Activated CD8-positive, alpha-beta T cell treated with anti-CD3 and anti-CD28 coated beads for 36 hours (primary cell): ENCODE results near the gene SSR1. TPM values are rescaled to one million over a fixed set of nuclear protein-coding genes. Genes with fewer than 3 reads are reported as not detected.
A peak's percentile ranks its signal among the peaks of the same experiment; 100 is the strongest.

ENCODE experiments used
- ATAC-seq: fragments of 200-7000 bp; cut with Tn5 transposase; one replicate; pipeline ENCODE4 v1.10.0; 2021; ENCODE audit warnings: mild to moderate bottlenecking, moderate library complexity
- CTCF ChIA-PET: fragments of 350-600 bp; sonication (Branson Sonifier 250); formaldehyde crosslinking; loops from one replicate; lab custom pipeline; 2021; ENCODE audit warnings: antibody characterized with exemption; lab: Charles Lee
- POLR2A ChIA-PET: fragments of 350-600 bp; sonication (Branson Sonifier 250); formaldehyde crosslinking; loops from one replicate; lab custom pipeline; 2021; ENCODE audit warnings: antibody characterized with exemption; lab: Charles Lee
- DNase-seq: peaks from one replicate; pipeline ENCODE4 v3.0.0-alpha.2; 2020
- H3K27ac Mint-ChIP-seq: one replicate; pipeline ENCODE4 v1.8.0; 2021; ENCODE audit warnings: mild to moderate bottlenecking, mixed read lengths
- H3K27me3 Mint-ChIP-seq: one replicate; pipeline ENCODE4 v1.8.0; 2021; ENCODE audit warnings: mixed read lengths
- H3K36me3 Mint-ChIP-seq: one replicate; pipeline ENCODE4 v1.8.0; 2021; ENCODE audit warnings: low read depth, mixed read lengths
- H3K4me1 Mint-ChIP-seq: one replicate; pipeline ENCODE4 v1.8.0; 2021; ENCODE audit warnings: low read depth, mixed read lengths
- H3K4me3 Mint-ChIP-seq: one replicate; pipeline ENCODE4 v1.8.0; 2021; ENCODE audit warnings: mild to moderate bottlenecking, moderate library complexity, mixed read lengths
- H3K9me3 Mint-ChIP-seq: one replicate; pipeline ENCODE4 v1.8.0; 2021; ENCODE audit warnings: mixed read lengths
- intact Hi-C: fragments of 100-400 bp; cut with micrococcal nuclease; formaldehyde crosslinking; loops from one replicate; pipeline ENCODE4 v1.10.0; 2022
- total RNA-seq, 2 experiments: library from RNA; stranded (reverse); gene quantifications; one replicate each; pipeline ENCODE4 v1.2.3, GENCODE V29; 2021
- TF ChIP-seq, protein P1 (sequence below): fragments of 200-600 bp; IDR thresholded peaks from one replicate; pipeline ENCODE4 v1.8.0; 2022; ENCODE audit warnings: antibody characterized with exemption, mild to moderate bottlenecking

Gene SSR1
- total RNA-seq, 2 experiments from 2014 or later, result 117 to 124 TPM

DNA sequence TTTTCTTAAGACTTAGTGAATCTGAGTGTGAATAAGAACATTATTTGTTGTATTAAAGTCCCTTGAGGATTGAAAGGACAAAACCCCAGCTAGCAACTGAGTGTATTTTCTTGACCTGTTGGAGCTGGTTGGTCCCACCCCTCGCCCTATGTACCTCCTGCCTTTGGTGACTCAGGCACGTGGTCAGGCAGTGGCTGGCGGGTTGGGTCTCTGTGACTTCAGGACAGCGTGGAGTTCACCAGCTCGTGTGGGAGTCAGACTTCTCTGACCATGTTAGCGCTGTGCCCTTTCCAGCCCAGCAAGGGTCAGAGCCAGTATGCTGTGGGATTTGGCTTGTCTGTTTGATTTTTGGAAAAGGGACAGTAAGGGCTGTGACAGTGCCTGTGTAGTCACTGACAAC is 93.7 kb downstream of the SSR1 start:
- peak; percentile 87 for ATAC-seq
- Mint-ChIP-seq H3K4me1 (peaks cover 21% of the 10 kb centered on the region), H3K27me3 (no peaks in the 10 kb centered on the region), H3K9me3 (no peaks in the 10 kb centered on the region), H3K4me3 (no peak overlapping the region), H3K27ac (no peak overlapping the region), H3K36me3 (peaks cover 28% of the 10 kb centered on the region)
- intact Hi-C loops, result no loop called here
- peak; percentile 72 for DNase-seq
- ChIA-PET POLR2A (interaction anchor here (1.2 to 1.6 kb wide), 3 partner anchors 9 to 34 kb away, joined by 3 to 4 read pairs (median 3); no protein-coding TSS in a partner anchor), CTCF (interaction anchor here (0.8 kb wide), 1 partner anchor 433 kb away, joined by 3 read pairs; no protein-coding TSS in a partner anchor)
- TF ChIP-seq, protein P1, sequence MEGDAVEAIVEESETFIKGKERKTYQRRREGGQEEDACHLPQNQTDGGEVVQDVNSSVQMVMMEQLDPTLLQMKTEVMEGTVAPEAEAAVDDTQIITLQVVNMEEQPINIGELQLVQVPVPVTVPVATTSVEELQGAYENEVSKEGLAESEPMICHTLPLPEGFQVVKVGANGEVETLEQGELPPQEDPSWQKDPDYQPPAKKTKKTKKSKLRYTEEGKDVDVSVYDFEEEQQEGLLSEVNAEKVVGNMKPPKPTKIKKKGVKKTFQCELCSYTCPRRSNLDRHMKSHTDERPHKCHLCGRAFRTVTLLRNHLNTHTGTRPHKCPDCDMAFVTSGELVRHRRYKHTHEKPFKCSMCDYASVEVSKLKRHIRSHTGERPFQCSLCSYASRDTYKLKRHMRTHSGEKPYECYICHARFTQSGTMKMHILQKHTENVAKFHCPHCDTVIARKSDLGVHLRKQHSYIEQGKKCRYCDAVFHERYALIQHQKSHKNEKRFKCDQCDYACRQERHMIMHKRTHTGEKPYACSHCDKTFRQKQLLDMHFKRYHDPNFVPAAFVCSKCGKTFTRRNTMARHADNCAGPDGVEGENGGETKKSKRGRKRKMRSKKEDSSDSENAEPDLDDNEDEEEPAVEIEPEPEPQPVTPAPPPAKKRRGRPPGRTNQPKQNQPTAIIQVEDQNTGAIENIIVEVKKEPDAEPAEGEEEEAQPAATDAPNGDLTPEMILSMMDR, result no peak

DNA sequence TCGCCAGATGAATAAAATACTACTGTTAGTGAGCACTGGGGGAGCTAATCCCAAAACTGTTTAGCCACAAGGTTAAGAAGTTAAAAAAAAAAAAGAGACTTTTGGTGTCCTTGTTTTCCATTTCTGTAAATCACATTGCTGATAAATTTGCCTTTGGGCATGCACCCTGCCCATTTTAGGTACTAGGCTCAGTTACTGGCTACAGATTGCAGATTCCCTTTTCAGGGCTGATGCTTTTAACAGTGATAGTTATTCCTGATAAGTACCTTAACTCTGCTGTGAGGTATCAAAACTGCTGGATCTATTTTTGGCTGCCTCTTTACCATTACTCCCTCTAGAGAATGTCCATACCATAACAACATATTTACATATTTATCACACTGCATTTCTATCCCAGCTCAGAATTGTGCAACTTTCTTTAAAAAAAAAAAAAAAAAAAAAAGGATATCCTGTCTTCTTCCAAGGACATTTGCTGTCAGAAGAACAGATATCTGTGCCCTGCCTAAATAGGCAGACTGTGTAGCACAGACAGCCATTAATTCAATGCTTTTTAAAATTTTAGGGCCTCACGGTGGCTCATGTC is 94.5 kb downstream of the SSR1 start:
- CTCF ChIA-PET, result interaction anchor here (1.6 kb wide), 1 partner anchor 57 kb away, joined by 3 read pairs; no protein-coding TSS in a partner anchor
- peaks cover 34% of the 10 kb centered on the region for H3K36me3 Mint-ChIP-seq
- intact Hi-C loops, result no loop called here
- TF ChIP-seq, protein P1, result no peak
- H3K4me1 Mint-ChIP-seq, result peaks cover 25% of the 10 kb centered on the region
- DNase-seq (no peak), ATAC-seq (no peak)
- POLR2A ChIA-PET, result interaction anchor here (1.2 to 1.6 kb wide), 3 partner anchors 9 to 33 kb away, joined by 3 to 4 read pairs (median 3); no protein-coding TSS in a partner anchor
- H3K9me3 Mint-ChIP-seq, result no peaks in the 10 kb centered on the region
- no peaks in the 10 kb centered on the region for H3K27me3 Mint-ChIP-seq
- no peak overlapping the region for H3K4me3 Mint-ChIP-seq
- H3K27ac Mint-ChIP-seq, result no peak overlapping the region

Other genes starting within 250 kb of the SSR1 start
- gene RREB1, start 205.2 kb downstream of the SSR1 start, total RNA-seq, result 10 to 100 TPM; 18.7 to 19.7 TPM
- under 1 TPM; 0.11 to 0.18 TPM for gene CAGE1, start 76.5 kb upstream of the SSR1 start, total RNA-seq
- 10 to 100 TPM; 46.8 to 50.0 TPM for gene RIOK1, start 76.6 kb upstream of the SSR1 start, total RNA-seq
- under 1 TPM; 0.07 to 0.25 TPM for gene DSP, start 228.5 kb upstream of the SSR1 start, total RNA-seq